HG03039 (cell line): ENCODE data around the gene UBE2B.
"Not testable (repeated sequence)": the region's sequence is repeated elsewhere in the genome, so short reads cannot be mapped to it uniquely, and the experiment has no call there.

Experiments
- ATAC-seq: cut with Tn5 transposase; IDR thresholded peaks from one replicate; pipeline ENCODE4 v1.9.1; 2021; ENCODE audit warnings: mild to moderate bottlenecking, moderate library complexity; ENCODE audit not compliant: unreplicated experiment

The UBE2B gene

GRCh38 chr5:134370871-134371833, at the start of gene UBE2B:
Gene UBE2B, plus strand, starts transcription at chr5:134371569. Its CDS starts 27 bp downstream, at chr5:134371596.
- ATAC-seq, result peak; percentile 57

- ATAC-seq, result no peak
Observed at GRCh38 chr5:134327327-134327726, 44.0 kb upstream of the UBE2B start.

- no peak for ATAC-seq
Observed at GRCh38 chr5:134328619-134329018, 42.8 kb upstream of the UBE2B start.

DNA sequence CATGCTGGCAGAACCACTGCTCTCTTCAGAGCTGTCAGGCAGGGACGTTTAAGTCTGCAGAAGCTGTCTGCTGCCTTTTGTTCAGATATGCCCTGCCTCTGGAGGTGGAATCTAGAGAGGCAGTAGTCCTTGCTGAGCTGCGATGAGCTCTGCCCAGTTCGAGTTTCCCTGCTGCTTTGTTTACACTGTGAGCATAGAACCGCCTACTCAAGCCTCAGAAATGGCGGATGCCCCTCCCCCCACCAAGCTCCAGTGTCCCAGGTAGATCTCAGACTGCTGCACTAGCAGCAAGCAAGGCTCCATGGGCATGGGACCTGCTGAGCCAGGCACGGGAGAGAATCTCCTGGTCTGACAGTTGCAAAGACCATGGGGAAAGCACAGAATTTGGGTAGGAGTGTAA, 34.5 kb upstream of the UBE2B start:
- ATAC-seq, result not testable (repeated sequence)

GRCh38 chr5:134343500-134343899, 27.9 kb upstream of the UBE2B start:
- ATAC-seq, result not testable (repeated sequence)

- ATAC-seq, result not testable (repeated sequence)
Observed at GRCh38 chr5:134345476-134345875, 25.9 kb upstream of the UBE2B start.

GRCh38 chr5:134345996-134346395, 25.4 kb upstream of the UBE2B start:
- ATAC-seq, result no peak

DNA sequence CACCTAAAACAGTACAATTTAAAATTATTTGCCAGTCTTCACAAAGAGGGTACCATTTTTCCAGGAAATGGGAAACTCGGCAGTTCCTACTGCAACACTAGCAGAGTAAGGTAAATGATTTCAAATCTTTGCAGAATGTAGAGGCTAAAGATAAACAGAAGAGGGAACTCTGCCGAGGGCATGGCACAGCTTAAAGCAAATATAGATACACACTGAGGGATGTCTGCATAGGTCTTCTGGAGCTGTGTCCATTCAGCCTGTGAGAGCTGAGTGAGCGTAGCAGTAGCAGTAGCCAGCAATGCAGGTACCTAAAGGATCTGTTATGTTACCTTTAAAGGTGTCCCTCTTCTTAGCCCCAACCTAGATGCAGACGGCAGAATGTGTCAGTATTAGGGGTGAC, 21.9 kb upstream of the UBE2B start:
- ATAC-seq, result no peak

GRCh38 chr5:134355681-134356080, 15.7 kb upstream of the UBE2B start:
- ATAC-seq, result no peak

DNA sequence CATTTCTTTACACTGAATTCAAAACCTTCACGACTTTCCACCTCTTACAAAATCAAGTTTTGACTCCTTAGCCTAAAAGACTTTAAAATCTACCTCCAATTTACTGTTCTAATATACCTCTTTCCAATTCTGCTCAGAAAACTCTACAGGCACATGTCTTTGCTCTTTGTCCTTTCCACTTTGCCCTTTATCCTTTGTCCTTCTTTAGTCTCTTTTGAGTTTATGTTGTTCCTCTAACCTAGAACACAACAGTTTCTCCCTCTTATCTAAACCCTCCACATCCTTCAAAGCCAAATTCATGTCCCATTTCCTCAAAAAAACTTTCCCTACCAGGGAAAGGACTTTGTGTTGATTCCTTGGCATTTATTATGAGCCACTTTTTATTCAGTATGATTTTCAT, 5.8 kb upstream of the UBE2B start:
- no peak for ATAC-seq

GRCh38 chr5:134370311-134370870, 978 bp upstream of the UBE2B start:
- ATAC-seq, result peak; percentile 13

GRCh38 chr5:134371834-134372340, 518 bp downstream of the UBE2B start:
- ATAC-seq, result no peak

GRCh38 chr5:134373633-134374032, 2.3 kb downstream of the UBE2B start:
- not testable (repeated sequence) for ATAC-seq

DNA sequence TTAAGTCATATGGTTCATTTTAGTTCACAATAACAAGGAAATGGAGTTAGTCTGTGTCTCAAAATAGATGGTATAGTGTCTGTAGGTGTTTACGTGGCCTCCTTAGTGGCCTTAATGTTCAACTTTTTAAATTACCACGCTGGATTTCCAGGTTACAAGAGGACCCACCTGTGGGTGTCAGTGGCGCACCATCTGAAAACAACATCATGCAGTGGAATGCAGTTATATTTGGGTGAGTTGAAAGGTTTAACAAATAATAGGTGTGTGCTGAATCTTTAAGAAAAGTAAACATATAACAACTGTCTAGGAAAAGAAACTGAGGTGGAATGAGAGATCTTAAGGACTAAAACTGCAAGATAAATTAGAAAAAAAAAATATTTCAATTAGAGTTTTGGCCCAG, 2.9 kb downstream of the UBE2B start:
- no peak for ATAC-seq

DNA sequence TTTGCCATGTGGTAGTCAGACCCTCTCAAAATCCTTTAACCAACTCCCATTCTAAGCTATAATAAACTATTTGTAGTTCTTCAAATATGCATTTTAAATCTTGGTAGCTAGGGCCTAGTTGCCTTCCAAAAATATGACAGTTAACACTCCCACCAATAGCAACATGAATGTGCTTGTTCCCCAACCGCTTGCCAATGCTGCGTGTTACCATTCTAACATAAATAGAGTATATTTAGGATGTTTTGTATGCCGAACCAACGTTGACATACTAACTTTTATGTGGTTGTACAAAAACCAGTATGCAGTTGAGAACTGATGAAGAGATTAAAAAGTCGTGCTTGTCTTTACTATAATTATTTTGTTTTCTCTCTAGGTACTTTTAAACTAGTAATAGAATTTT, 9.0 kb downstream of the UBE2B start:
- no peak for ATAC-seq

GRCh38 chr5:134382204-134382603, 10.8 kb downstream of the UBE2B start:
- ATAC-seq, result not testable (repeated sequence)

DNA sequence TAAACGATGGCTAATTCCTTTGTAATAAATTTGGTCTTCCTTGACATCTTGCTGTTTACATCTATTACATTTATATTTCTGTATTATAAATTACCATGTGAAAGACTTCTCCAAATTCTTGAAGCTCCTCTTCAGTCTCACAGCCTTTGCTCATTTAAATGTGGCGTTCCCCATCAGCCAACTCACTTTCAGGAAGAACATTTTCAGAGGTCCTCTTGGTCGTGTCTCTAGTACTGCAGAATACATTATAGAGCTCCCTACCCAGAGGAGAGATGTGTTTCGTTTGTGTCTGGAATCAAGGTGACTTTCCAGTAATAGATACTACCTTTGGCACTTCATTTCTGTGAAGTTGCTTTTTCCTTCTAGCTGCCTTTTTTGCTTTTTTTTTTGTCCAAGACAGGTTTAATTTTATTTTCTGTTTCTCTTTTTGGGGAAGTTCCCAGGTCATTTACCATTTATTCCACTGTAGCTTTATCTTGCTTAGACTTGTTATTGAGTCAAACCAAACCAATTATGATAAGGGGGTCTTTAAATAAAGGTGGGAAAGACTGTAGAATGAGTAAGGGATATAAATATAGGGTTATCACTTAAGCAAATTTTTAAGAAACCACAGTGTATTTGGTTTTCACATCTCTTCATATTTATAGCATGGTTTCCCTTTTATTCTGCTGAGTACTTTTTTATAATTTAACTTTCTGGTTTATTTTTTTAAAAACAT, 12.8 kb downstream of the UBE2B start:
- no peak for ATAC-seq

DNA sequence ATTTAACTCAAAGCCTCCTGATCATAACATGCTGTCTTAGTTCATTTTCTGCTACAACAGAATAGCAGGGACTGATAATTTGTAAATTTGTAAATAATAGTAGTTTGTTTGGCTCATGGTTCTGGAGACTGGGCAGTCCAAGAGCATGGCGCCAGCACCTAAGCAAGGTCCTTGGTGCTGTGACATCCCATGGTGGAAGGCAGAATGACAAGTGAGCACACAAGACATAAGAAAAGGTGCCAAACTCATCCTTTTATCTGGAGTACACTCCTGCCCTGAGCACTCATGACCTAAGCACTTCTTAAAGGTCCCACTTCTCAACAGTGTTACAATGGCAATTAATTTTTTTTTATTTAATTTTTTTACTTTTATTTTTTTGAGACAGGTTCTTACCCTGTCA, 16.1 kb downstream of the UBE2B start:
- no peak for ATAC-seq

DNA sequence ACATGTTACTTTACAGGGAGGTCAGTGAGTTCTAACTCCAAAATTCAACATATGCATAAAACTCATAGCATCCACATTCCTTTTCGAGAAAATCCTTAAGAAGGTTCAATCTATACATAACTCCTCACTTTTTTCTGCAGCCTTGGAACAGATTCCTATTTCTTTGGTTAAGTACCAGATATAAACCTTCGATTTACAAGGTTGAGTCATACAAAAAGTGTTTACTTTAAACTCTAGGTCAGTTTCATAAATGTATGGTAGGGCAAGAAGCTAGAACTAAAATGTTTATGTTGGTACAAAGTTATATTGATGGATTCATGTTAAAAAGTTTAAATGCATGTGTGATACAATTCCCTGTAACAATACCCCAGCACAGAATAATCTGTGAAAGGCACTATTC, 20.9 kb downstream of the UBE2B start:
- ATAC-seq, result no peak

GRCh38 chr5:134394932-134395331, 23.6 kb downstream of the UBE2B start:
- no peak for ATAC-seq

DNA sequence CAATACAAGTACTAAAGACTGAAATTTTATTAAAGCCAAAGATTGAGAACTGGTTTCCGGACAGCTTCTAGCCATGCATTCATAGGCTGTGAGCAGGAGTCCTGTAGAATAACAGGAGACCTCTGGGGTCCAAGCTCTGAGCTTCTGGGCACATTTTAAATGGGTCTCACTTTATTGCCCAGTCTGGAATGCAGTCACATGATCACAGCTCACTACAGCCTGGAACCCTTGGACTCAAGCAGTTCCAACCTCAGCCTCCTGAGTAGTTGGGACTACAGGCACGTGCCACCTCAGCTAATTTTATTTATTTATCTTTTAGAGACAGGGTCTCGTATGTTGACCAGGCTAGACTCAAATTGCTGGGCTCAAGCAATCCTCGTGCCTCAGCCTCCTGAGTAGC, 24.9 kb downstream of the UBE2B start:
- ATAC-seq, result no peak
